ENCODE measurements around the gene MRPL52.

MRPL52 gene

DNA sequence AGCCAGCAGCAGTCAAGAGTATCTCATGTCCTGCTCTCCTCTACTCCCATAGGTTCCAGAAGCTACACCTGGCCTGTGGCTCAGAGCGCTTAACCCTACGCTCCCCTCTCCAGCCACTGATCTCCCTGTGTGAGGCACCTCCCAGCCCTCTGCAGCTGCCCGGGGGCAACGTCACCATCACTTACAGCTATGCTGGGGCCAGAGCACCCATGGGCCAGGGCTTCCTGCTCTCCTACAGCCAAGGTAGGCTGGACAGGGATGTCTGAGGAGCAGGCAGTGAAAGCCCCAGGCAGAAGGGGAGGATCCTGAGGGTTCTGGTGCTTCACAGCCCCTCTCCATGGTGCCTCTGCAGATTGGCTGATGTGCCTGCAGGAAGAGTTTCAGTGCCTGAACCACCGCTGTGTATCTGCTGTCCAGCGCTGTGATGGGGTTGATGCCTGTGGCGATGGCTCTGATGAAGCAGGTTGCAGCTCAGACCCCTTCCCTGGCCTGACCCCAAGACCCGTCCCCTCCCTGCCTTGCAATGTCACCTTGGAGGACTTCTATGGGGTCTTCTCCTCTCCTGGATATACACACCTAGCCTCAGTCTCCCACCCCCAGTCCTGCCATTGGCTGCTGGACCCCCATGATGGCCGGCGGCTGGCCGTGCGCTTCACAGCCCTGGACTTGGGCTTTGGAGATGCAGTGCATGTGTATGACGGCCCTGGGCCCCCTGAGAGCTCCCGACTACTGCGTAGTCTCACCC, 45.5 kb downstream of the MRPL52 start:
- peak; percentile 90 for TF ChIP-seq REST (tag by site-specific recombination; IDR thresholded peaks at IDR 0.05)
- TF ChIP-seq ZNF639 (tag by site-specific recombination; IDR thresholded peaks at IDR 0.05) = no peak
- H3K4me1 ChIP-seq (ENCODE audit: control insufficient read depth, insufficient read depth, low read length) = peaks cover 9% of the 10 kb centered on the region
- no peak overlapping the region for H3K4me3 ChIP-seq (ENCODE audit: low read depth, low read length)
- ChIA-PET POLR2A (no interaction called here), CTCF (interaction anchor here (1.1 kb wide), 2 partner anchors 9 to 25 kb away, joined by 3 to 4 read pairs; no protein-coding TSS in a partner anchor)
- no peak overlapping the region for H3K27ac ChIP-seq (ENCODE audit: extremely low read depth, low read depth, low read length)
- H3K36me3 ChIP-seq (ENCODE audit: control insufficient read depth in 2 of 2, insufficient read depth in 1 of 2, low read length in 2 of 2) = peaks cover 0 to 57% of the 10 kb centered on the region in 2 experiments; a peak in 2 of 3 replicates
- H3K9me3 ChIP-seq (ENCODE audit: control insufficient read depth, insufficient read depth, low read depth, low read length) = no peaks in the 10 kb centered on the region

GRCh38 chr14:22875748-22876319, 46.1 kb downstream of the MRPL52 start:
- TF ChIP-seq ZFP69B (tag by site-specific recombination; IDR thresholded peaks at IDR 0.05) = no peak
- no peak for TF ChIP-seq INSM2 (tag by site-specific recombination; IDR thresholded peaks at IDR 0.05)
- no peak for TF ChIP-seq ZNF248 (tag by site-specific recombination; IDR thresholded peaks at IDR 0.05)
- no peak for TF ChIP-seq ZNF639 (tag by site-specific recombination; IDR thresholded peaks at IDR 0.05)
- TF ChIP-seq ZFP41 (tag by site-specific recombination; IDR thresholded peaks at IDR 0.05; ENCODE audit: borderline replicate concordance) = no peak
- no peak for TF ChIP-seq ZNF701 (tag by site-specific recombination; IDR thresholded peaks at IDR 0.05)
- ChIA-PET POLR2A (no interaction called here), CTCF (no interaction called here)
- Histone ChIP-seq H3K36me3 (ENCODE audit: control insufficient read depth in 2 of 2, insufficient read depth in 1 of 2, low read length in 2 of 2) (peaks cover 0 to 57% of the 10 kb centered on the region in 2 experiments; a peak in 2 of 3 replicates), H3K4me1 (ENCODE audit: control insufficient read depth, insufficient read depth, low read length) (peaks cover 4% of the 10 kb centered on the region; the same call in 1 of the 2 replicates), H3K9me3 (ENCODE audit: control insufficient read depth, insufficient read depth, low read depth, low read length) (no peaks in the 10 kb centered on the region), H3K27ac (ENCODE audit: extremely low read depth, low read depth, low read length) (no peak overlapping the region), H3K4me3 (ENCODE audit: low read depth, low read length) (no peak overlapping the region)

- H3K9me3 ChIP-seq (ENCODE audit: control insufficient read depth, insufficient read depth, low read depth, low read length) = no peaks in the 10 kb centered on the region
- peaks cover 3% of the 10 kb centered on the region; the same call in 1 of the 2 replicates for H3K4me1 ChIP-seq (ENCODE audit: control insufficient read depth, insufficient read depth, low read length)
- POLR2A ChIA-PET = no interaction called here
- CTCF ChIA-PET = no interaction called here
- no peak overlapping the region for H3K27ac ChIP-seq (ENCODE audit: extremely low read depth, low read depth, low read length)
- peaks cover 0 to 57% of the 10 kb centered on the region in 2 experiments; a peak in 2 of 3 replicates for H3K36me3 ChIP-seq (ENCODE audit: control insufficient read depth in 2 of 2, insufficient read depth in 1 of 2, low read length in 2 of 2)
- H3K4me3 ChIP-seq (ENCODE audit: low read depth, low read length) = no peak overlapping the region
- TF ChIP-seq SP3 (tag by site-specific recombination; IDR thresholded peaks at IDR 0.05) (no peak), WT1 (tag by site-specific recombination; IDR thresholded peaks at IDR 0.05) (no peak), ZNF624 (tag by site-specific recombination; IDR thresholded peaks at IDR 0.05) (no peak), ZNF660 (tag by site-specific recombination; IDR thresholded peaks at IDR 0.05) (no peak), TSHZ1 (tag by site-specific recombination; IDR thresholded peaks at IDR 0.05; ENCODE audit: borderline replicate concordance) (no peak), ZNF184 (tag by site-specific recombination; IDR thresholded peaks at IDR 0.05) (no peak), ZSCAN23 (tag by site-specific recombination; IDR thresholded peaks at IDR 0.05) (no peak), ZFP3 (tag by site-specific recombination; IDR thresholded peaks at IDR 0.05; ENCODE audit: low read depth) (no peak), GFI1B (tag by site-specific recombination; IDR thresholded peaks at IDR 0.05) (no peak)
Observed at GRCh38 chr14:22877000-22877501, 47.4 kb downstream of the MRPL52 start.
